ENCODE results near the gene ENPP7.

Gene ENPP7

GRCh38 chr17:79788989-79789942, 58.5 kb downstream of the ENPP7 start:
- no peak for TF ChIP-seq ZNF274 (IDR thresholded peaks at IDR 0.05; ENCODE audit: low read depth, low read length)
- no peak overlapping the region for H3K4me3 ChIP-seq (ENCODE audit: low read length)

GRCh38 chr17:79789943-79790804, 59.4 kb downstream of the ENPP7 start:
- no peak overlapping the region for H3K4me3 ChIP-seq (ENCODE audit: low read length)
- no peak for TF ChIP-seq ZNF274 (IDR thresholded peaks at IDR 0.05; ENCODE audit: low read depth, low read length)

- no peak overlapping the region for H3K4me3 ChIP-seq (ENCODE audit: low read length)
- no peak for TF ChIP-seq ZNF274 (IDR thresholded peaks at IDR 0.05; ENCODE audit: low read depth, low read length)
Measured at GRCh38 chr17:79790805-79791734, 60.3 kb downstream of the ENPP7 start.

- TF ChIP-seq ZNF274 (IDR thresholded peaks at IDR 0.05; ENCODE audit: low read depth, low read length), result no peak
- H3K4me3 ChIP-seq (ENCODE audit: low read length), result no peak overlapping the region
Measured at GRCh38 chr17:79791735-79792161, 61.0 kb downstream of the ENPP7 start.
